SK-MEL-5 (cell line): Measurements from ENCODE around the gene ANKHD1. TPM values are rescaled to one million over a fixed set of nuclear protein-coding genes. Genes with fewer than 3 reads are reported as not detected.
A peak's percentile ranks its signal among the peaks of the same experiment; 100 is the strongest.

Experiments
- DNase-seq: peaks from one replicate; pipeline ENCODE4 v3.0.0-alpha.2; 2016; ENCODE audit warnings: low read depth, low spot score
- in situ Hi-C: cut with HindIII; loops from 2 replicates; pipeline ENCODE4 v1.10.0; 2016; ENCODE audit warnings: low sequenced_read_pairs, high pct_unique_total_duplicates, low pct_unique_long_range_greater_than_20kb
- total RNA-seq: library from RNA; depleted of rRNA; stranded (reverse); fragments of >200 nt; shearing (Covaris generic); gene quantifications from 2 replicates; pipeline ENCODE4 v1.2.3, GENCODE V29; 2014

Gene ANKHD1
- total RNA-seq, 1 experiment from 2014 or later = 59.4 TPM

GRCh38 chr5:140367256-140368013 is 34.2 kb upstream of the ANKHD1 start:
- in situ Hi-C loops = no loop called here

GRCh38 chr5:140371356-140372151 is 30.1 kb upstream of the ANKHD1 start:
- no peak for DNase-seq
- in situ Hi-C loops = no loop called here

More at GRCh38 chr5:140367256-140368013, 34.2 kb upstream of the ANKHD1 start:
- DNase-seq = no peak

- in situ Hi-C loops = no loop called here
Measured at GRCh38 chr5:140372971-140373487, 28.6 kb upstream of the ANKHD1 start.

GRCh38 chr5:140381351-140381750 is 20.3 kb upstream of the ANKHD1 start:
- no peak for DNase-seq
- in situ Hi-C loops = no loop called here

More at GRCh38 chr5:140372971-140373487, 28.6 kb upstream of the ANKHD1 start:
- DNase-seq = peak; percentile 88

DNA sequence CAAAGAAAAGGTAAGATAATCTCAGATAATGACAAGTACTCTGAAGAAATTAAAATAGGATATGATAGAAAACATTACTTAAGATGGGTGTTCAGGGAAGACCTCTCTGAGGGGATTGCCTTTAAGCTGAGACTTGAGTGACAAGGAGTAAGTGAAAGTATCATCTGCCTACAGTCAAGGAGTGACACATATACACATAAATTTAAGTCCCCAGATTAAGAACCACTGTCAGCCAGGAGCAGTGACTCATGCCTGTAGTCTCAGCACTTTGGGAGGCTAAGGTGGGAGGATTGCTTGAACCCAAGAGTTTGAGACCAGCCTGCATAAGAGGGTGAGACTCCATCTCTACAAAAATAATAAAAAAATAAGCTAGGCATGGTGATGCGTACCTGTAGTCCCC is 19.7 kb upstream of the ANKHD1 start:
- in situ Hi-C loops = no loop called here
- DNase-seq = no peak

DNA sequence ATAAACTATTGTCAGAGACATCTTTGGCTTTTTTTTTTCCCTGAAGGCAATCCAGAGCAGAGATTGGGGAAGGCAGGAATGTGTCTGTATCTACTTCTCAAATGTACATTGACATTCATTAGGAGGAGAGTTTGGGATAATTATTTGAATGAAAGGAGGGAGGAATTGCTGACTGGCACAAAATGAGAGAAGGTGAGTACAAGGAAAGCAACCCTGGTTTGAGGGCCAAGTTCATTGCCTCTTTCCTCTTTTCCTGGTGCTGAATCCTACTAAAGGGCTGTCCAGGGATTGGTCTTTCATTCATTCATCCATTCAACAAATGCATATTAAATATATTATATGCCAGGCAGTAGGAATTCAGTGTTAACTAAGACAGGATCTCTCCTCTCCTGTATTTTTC is 18.8 kb upstream of the ANKHD1 start:
- in situ Hi-C loops = no loop called here

GRCh38 chr5:140383300-140383699 is 18.3 kb upstream of the ANKHD1 start:
- in situ Hi-C loops = no loop called here
- no peak for DNase-seq

More for the DNA sequence above, 18.8 kb upstream of the ANKHD1 start:
- DNase-seq = no peak

DNA sequence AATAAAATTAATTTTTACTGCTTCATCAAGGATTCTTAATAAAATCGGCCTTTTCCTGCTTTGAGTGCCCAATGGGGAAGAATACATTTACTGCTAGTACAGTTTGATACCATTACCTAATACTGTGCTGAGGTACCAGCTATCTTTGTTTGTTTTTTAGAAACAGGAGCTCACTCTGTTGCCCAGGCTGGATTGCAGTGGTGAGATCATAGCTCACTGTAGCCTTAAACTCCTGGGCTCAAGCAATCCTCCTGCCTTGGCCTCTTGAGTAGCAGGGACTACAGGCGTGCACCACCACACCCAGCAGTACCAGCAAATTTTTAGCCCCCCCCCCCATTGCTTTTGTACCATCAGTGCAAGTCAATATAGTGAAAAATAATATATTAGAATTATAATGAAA is 13.6 kb upstream of the ANKHD1 start:
- DNase-seq = no peak
- in situ Hi-C loops = no loop called here

DNA sequence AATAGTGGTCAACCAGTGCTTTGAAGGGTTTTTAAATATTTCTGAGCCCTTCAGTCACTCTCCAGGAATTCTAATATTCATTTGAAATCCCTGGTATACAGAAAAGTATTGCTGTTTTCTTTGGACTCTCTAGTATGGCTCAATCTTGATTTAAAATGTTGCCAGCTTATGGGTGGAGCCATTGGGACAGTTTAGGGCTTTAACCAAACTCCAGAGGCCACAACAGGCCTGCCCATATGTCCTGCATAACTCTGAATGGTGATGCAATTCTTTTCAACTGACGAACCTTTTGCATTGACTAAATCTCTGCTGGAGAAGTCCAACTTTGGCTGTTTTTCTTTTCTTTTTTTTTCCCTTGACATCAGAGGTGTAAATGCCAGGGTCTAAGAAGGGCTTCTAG is 10.3 kb upstream of the ANKHD1 start:
- in situ Hi-C loops = no loop called here
- DNase-seq = no peak

- DNase-seq = no peak
- in situ Hi-C loops = no loop called here
Measured at GRCh38 chr5:140391732-140392131, 9.9 kb upstream of the ANKHD1 start.

GRCh38 chr5:140393738-140394137 is 7.9 kb upstream of the ANKHD1 start:
- DNase-seq = no peak
- in situ Hi-C loops = no loop called here

- in situ Hi-C loops = no loop called here
- no peak for DNase-seq
Measured at GRCh38 chr5:140398379-140398811, 3.2 kb upstream of the ANKHD1 start.

- in situ Hi-C loops = no loop called here
- no peak for DNase-seq
Measured at GRCh38 chr5:140399979-140400729, 1.5 kb upstream of the ANKHD1 start.

DNA sequence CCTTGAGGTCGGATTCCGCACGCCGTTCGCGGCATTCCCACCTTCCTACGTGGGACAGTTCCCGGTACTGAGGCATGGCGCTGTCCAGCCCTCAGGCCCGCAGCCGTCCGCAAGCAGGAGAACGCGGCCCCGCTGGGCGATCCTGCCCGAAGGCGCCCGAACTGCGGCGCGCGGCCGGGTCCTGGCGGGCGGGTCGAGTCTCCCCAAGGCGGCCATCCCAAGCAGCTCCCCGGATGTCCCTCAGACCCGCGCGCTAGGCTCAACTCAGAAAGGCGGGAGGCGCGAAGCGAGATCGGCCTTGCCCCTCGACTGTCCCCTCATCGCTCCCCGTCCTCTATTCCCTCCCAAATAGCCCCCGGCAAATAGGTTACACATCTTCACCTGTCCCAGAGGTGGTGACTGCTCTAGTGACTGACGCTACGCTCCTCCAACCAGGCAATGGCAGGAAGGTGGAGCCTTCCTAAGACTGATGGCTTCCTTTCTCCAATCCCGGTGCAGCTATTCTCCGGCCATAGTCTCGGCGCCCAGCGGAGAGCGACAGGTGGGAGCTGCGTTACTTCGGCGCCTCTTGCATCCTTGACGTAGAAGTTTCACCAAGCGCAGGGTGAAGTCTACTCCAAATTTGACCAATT is 787 bp upstream of the ANKHD1 start:
- DNase-seq = peak; percentile 94
- in situ Hi-C loops = no loop called here

- DNase-seq = peak; percentile 67
- in situ Hi-C loops = no loop called here
Measured at GRCh38 chr5:140402258-140403074, 833 bp downstream of the ANKHD1 start.

DNA sequence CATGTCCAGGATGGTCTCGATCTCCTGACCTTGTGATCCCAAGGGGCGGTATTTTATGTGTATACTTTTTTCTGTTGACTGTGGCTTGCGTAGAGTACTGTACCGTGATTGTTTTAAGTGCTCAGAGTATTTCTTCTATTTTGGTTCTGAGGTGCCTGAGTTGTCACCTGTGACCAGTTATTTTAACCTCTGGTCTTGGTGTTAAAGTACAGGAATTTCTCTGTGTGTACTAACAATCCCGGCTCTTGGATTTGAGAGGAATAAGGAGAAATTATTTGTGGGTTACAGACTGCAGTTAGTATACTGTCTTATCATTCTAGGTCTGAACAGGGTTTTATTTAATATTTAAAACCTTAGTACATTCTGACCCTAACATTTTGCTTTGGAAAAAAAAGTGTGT is 2.0 kb downstream of the ANKHD1 start:
- in situ Hi-C loops = no loop called here
- no peak for DNase-seq

- in situ Hi-C loops = no loop called here
- DNase-seq = peak; percentile 30
Measured at GRCh38 chr5:140408750-140409241, 7.2 kb downstream of the ANKHD1 start.
